K562 (cell line): ENCODE results near the gene RFNG. TPM values are rescaled to one million over a fixed set of nuclear protein-coding genes. Genes with fewer than 3 reads are reported as not detected.
A peak's percentile ranks its signal among the peaks of the same experiment; 100 is the strongest.

Experiments
- CREB3L1 ChIP-seq: fragments of 450-650 bp; IDR thresholded peaks from 2 replicates; pipeline ENCODE4 v1.6.1; 2014; ENCODE audit warnings: low read depth, mild to moderate bottlenecking, moderate library complexity, borderline replicate concordance
- DACH1 ChIP-seq: fragments of 450-650 bp; IDR thresholded peaks from 2 replicates; pipeline ENCODE4 v1.6.1; 2018; ENCODE audit not compliant: partially characterized antibody
- GATAD2A ChIP-seq: fragments of 450-650 bp; IDR thresholded peaks from 2 replicates; pipeline ENCODE4 v1.6.1; 2017
- HDAC6 ChIP-seq: IDR thresholded peaks from 2 replicates; pipeline ENCODE4 v1.6.1; 2012; ENCODE audit warnings: low read depth, mild to moderate bottlenecking, control low read depth, inconsistent platforms, low read length, moderate library complexity
- HMBOX1 ChIP-seq: sonication (generic); IDR thresholded peaks from 2 replicates; pipeline ENCODE4 v1.6.1; 2016
- KDM5B ChIP-seq: fragments of 200-600 bp; sonication (generic); IDR thresholded peaks from 2 replicates; pipeline ENCODE4 v1.6.1; 2012; ENCODE audit warnings: low read depth, mild to moderate bottlenecking, moderate library complexity, low read length, control low read depth, inconsistent platforms; ENCODE audit not compliant: insufficient replicate concordance
- MBD2 ChIP-seq: sonication (generic); IDR thresholded peaks from 2 replicates; pipeline ENCODE4 v1.6.1; 2016; ENCODE audit warnings: low read depth, borderline replicate concordance
- NFRKB ChIP-seq: fragments of 450-650 bp; IDR thresholded peaks from 2 replicates; pipeline ENCODE4 v1.6.1; 2016; ENCODE audit warnings: low read depth
- NKRF ChIP-seq: fragments of 450-650 bp; IDR thresholded peaks from 2 replicates; pipeline ENCODE4 v1.6.1; 2016; ENCODE audit warnings: borderline replicate concordance
- NRF1 ChIP-seq, 2 experiments: fragments of 450-650 bp; IDR thresholded peaks in 1 of 2; conservative IDR thresholded peaks in 1 of 2; 2 replicates each; pipeline ENCODE4 v1.6.1; 2014; ENCODE audit warnings: mild to moderate bottlenecking in 2 of 2
- POLR2B ChIP-seq: fragments of 450-650 bp; IDR thresholded peaks from 2 replicates; pipeline ENCODE4 v1.6.1; 2018; ENCODE audit warnings: low read depth; ENCODE audit not compliant: partially characterized antibody
- PTBP1 ChIP-seq: fragments of 200-400 bp; formaldehyde crosslinking; IDR thresholded peaks from 2 replicates; pipeline ENCODE4 v1.6.1; 2017; ENCODE audit warnings: low read depth, low read length
- RBM25 ChIP-seq: fragments of 200-400 bp; formaldehyde crosslinking; IDR thresholded peaks from 2 replicates; pipeline ENCODE4 v1.6.1; 2018; ENCODE audit warnings: low read length, low read depth, moderate library complexity; ENCODE audit not compliant: severe bottlenecking
- SIRT6 ChIP-seq: IDR thresholded peaks from one replicate; pipeline ENCODE4 v1.6.1; 2012; ENCODE audit warnings: low read depth, mild to moderate bottlenecking, control low read depth, inconsistent platforms, low read length, moderate library complexity
- SREBF2 ChIP-seq: sonication (generic); formaldehyde crosslinking; IDR thresholded peaks from 2 replicates; pipeline ENCODE4 v1.4.0; 2020; ENCODE audit warnings: mild to moderate bottlenecking, missing genetic modification reagents
- TAF7 ChIP-seq: fragments of 450-650 bp; IDR thresholded peaks from 2 replicates; pipeline ENCODE4 v1.6.1; 2016; ENCODE audit warnings: missing genetic modification characterization, missing compliant biosample characterization
- ZNF41 ChIP-seq: fragments of 250-450 bp; sonication (Bioruptor Pico); conservative IDR thresholded peaks from 2 replicates; pipeline ENCODE4 v1.4.0; 2020; ENCODE audit warnings: mild to moderate bottlenecking
- ZNF584 ChIP-seq: fragments of 200-800 bp; sonication (Bioruptor generic); IDR thresholded peaks from 2 replicates; pipeline ENCODE4 v1.6.1; 2016; ENCODE audit warnings: low read depth, mild to moderate bottlenecking, missing genetic modification characterization, missing compliant biosample characterization
- polyA plus RNA-seq, 8 experiments: library from polyadenylated mRNA; depleted of rRNA in 4 of 8; stranded (reverse) in 5 of 8; unstranded in 3 of 8; fragments of >200 nt; fragmentation: Nextera tagmentation in 2 of 8; fragmentation: Illumina TruSeq in 1 of 8; extraction: Ambion mirVana in 2 of 8; extraction: Trizol in 1 of 8; gene quantifications; 2 replicates each; pipeline versions ENCODE4 v1.2.1 to v1.2.3, GENCODE V29; 2011 to 2014; ENCODE audit warnings: inconsistent platforms in 1 of 8, missing spikeins in 1 of 8
- total RNA-seq, 7 experiments: library from RNA; depleted of rRNA in 6 of 7; stranded (reverse); fragments of >200 nt in 6 of 7; fragmentation: Illumina TruSeq in 2 of 7; extraction: Trizol in 2 of 7; gene quantifications; 2 replicates each; pipeline versions ENCODE4 v1.2.1 to v1.2.3, GENCODE V29; 2011 to 2021; ENCODE audit warnings: low replicate concordance in 1 of 7
- TF ChIP-seq, protein P1 (sequence below): fragments of 250-450 bp; sonication (Bioruptor Pico); IDR thresholded peaks from 2 replicates; pipeline ENCODE4 v1.6.1; 2021; ENCODE audit warnings: mild to moderate bottlenecking
- TF ChIP-seq, protein P2 (sequence below): fragments of 450-650 bp; formaldehyde crosslinking; IDR thresholded peaks from 2 replicates; pipeline ENCODE4 v1.4.0; 2020; ENCODE audit warnings: mild to moderate bottlenecking, moderate library complexity
- TF ChIP-seq, protein P3 (sequence below): IDR thresholded peaks from 3 replicates; pipeline ENCODE4 v1.6.1; 2011; ENCODE audit warnings: borderline replicate concordance, mild to moderate bottlenecking; ENCODE audit not compliant: insufficient read length, insufficient read depth

RFNG gene
- total and polyA plus RNA-seq, 9 of the 15 experiments (the other 6 are each of a cell fraction or from before 2014, with no cell fraction given): 0.32 to 32.8 (median 9.5) TPM

GRCh38 chr17:82077617-82078358, 26.2 kb upstream of the RFNG start (continued):
- TF ChIP-seq KDM5B (no peak), HMBOX1 (no peak), CREB3L1 (no peak), RBM25 (no peak), MBD2 (no peak), NFRKB (no peak), PTBP1 (no peak), NRF1 (conservative IDR thresholded peaks at IDR 0.05 in 1 of 2, IDR thresholded peaks at IDR 0.05 in 1 of 2) (no peak), POLR2B (peak; percentile 70), TAF7 (tag) (no peak), ZNF584 (no peak), NKRF (no peak), GATAD2A (no peak), ZNF41 (CRISPR knock-in tag) (no peak), DACH1 (no peak), SREBF2 (CRISPR knock-in tag) (no peak), SIRT6 (no peak), HDAC6 (no peak)
- TF ChIP-seq, protein P1, sequence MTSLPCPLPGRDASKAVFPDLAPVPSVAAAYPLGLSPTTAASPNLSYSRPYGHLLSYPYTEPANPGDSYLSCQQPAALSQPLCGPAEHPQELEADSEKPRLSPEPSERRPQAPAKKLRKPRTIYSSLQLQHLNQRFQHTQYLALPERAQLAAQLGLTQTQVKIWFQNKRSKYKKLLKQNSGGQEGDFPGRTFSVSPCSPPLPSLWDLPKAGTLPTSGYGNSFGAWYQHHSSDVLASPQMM: no peak
- TF ChIP-seq, protein P2, sequence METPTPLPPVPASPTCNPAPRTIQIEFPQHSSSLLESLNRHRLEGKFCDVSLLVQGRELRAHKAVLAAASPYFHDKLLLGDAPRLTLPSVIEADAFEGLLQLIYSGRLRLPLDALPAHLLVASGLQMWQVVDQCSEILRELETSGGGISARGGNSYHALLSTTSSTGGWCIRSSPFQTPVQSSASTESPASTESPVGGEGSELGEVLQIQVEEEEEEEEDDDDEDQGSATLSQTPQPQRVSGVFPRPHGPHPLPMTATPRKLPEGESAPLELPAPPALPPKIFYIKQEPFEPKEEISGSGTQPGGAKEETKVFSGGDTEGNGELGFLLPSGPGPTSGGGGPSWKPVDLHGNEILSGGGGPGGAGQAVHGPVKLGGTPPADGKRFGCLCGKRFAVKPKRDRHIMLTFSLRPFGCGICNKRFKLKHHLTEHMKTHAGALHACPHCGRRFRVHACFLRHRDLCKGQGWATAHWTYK (CRISPR knock-in tag): no peak
- TF ChIP-seq, protein P3, sequence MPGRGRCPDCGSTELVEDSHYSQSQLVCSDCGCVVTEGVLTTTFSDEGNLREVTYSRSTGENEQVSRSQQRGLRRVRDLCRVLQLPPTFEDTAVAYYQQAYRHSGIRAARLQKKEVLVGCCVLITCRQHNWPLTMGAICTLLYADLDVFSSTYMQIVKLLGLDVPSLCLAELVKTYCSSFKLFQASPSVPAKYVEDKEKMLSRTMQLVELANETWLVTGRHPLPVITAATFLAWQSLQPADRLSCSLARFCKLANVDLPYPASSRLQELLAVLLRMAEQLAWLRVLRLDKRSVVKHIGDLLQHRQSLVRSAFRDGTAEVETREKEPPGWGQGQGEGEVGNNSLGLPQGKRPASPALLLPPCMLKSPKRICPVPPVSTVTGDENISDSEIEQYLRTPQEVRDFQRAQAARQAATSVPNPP: no peak
